Endothelial cell of umbilical vein (primary cell): ENCODE data around the gene AKT2. TPM values are rescaled to one million over a fixed set of nuclear protein-coding genes. Genes with fewer than 3 reads are reported as not detected.

Source experiments
- BruUV-seq: library from RNA; stranded (reverse); fragments of 400-500 nt; replicated peaks from 2 replicates; lab custom pipeline; 2021; lab: Mats Ljungman, UMichigan
- CTCF ChIA-PET: fragments of 300-600, 350-600 bp; sonication (Branson Sonifier 250); formaldehyde crosslinking; loops from one replicate; lab custom pipeline; 2021; ENCODE audit warnings: antibody characterized with exemption, inconsistent platforms; lab: Charles Lee
- POLR2A ChIA-PET: fragments of 300-600, 350-600 bp; sonication (Branson Sonifier 250); formaldehyde crosslinking; loops from one replicate; lab custom pipeline; 2021; ENCODE audit warnings: antibody characterized with exemption, inconsistent platforms; lab: Charles Lee
- DNase-seq: peaks from one replicate; pipeline ENCODE4 v3.0.0-alpha.2; 2011; ENCODE audit warnings: low read depth, low spot score
- FAIRE-seq: peaks from 2 replicates; lab custom pipeline; 2011; peaks lifted over from hg19 to GRCh38; lab: Jason Lieb, UNC
- H2AFZ ChIP-seq: 2 replicates; pipeline ENCODE4 v1.6.0; 2012; ENCODE audit warnings: low read depth, low read length, control low read depth, inconsistent platforms
- H3K27ac ChIP-seq: 2 replicates; pipeline ENCODE4 v1.5.1; 2011; ENCODE audit warnings: low read depth, mild to moderate bottlenecking, control low read depth, low read length, moderate library complexity; ENCODE audit not compliant: insufficient read depth
- H3K27me3 ChIP-seq, 2 experiments: 2 replicates each; pipeline versions ENCODE4 v1.6.0 to v1.6.1; 2011; ENCODE audit warnings: low read length in 2 of 2, mixed read lengths in 1 of 2; ENCODE audit not compliant: control insufficient read depth in 2 of 2, insufficient read depth in 2 of 2
- H3K36me3 ChIP-seq, 2 experiments: 2 replicates in 1 of 2; 3 replicates in 1 of 2; pipeline ENCODE4 v1.5.1; 2011; ENCODE audit warnings: low read length in 2 of 2, mild to moderate bottlenecking in 1 of 2, moderate library complexity in 1 of 2; ENCODE audit not compliant: control insufficient read depth in 2 of 2, insufficient read depth in 2 of 2; ENCODE audit errors: extremely low read depth in 1 of 2
- H3K4me1 ChIP-seq: 3 replicates; pipeline ENCODE4 v1.5.1; 2011; ENCODE audit warnings: mild to moderate bottlenecking, low read length; ENCODE audit not compliant: control insufficient read depth, insufficient read depth; ENCODE audit errors: extremely low read depth
- H3K4me2 ChIP-seq: 2 replicates; pipeline ENCODE4 v1.6.1; 2011; ENCODE audit warnings: low read length, control low read depth, mixed read lengths; ENCODE audit not compliant: insufficient read depth
- H3K4me3 ChIP-seq, 3 experiments: fragments of 200-600 bp in 1 of 3; sonication (generic), shearing (Covaris generic) in 1 of 3; replicated peaks in 1 of 3; 2 replicates each; pipeline ENCODE4 v1.5.1; 2011 to 2016; ENCODE audit warnings: control low read depth in 3 of 3, low read length in 3 of 3, mild to moderate bottlenecking in 2 of 3, inconsistent platforms in 1 of 3, low read depth in 1 of 3, moderate library complexity in 1 of 3; ENCODE audit not compliant: insufficient read depth in 1 of 3
- H3K79me2 ChIP-seq: 2 replicates; pipeline ENCODE4 v1.6.0; 2012; ENCODE audit warnings: low read length, inconsistent platforms; ENCODE audit not compliant: control insufficient read depth, insufficient read depth
- H3K9ac ChIP-seq: replicated peaks from 2 replicates; pipeline ENCODE3; 2011; ENCODE audit warnings: low read length, control low read depth; ENCODE audit not compliant: insufficient read depth; ENCODE audit errors: extremely low read depth
- H3K9me1 ChIP-seq: replicated peaks from 3 replicates; pipeline ENCODE4 v1.6.0; 2011; ENCODE audit warnings: mild to moderate bottlenecking, low read length; ENCODE audit not compliant: control insufficient read depth, insufficient read depth; ENCODE audit errors: extremely low read depth
- H3K9me3 ChIP-seq: replicated peaks from 2 replicates; pipeline ENCODE4 v1.5.1; 2012; ENCODE audit warnings: low read length, inconsistent platforms; ENCODE audit not compliant: control insufficient read depth, insufficient read depth
- H4K20me1 ChIP-seq: replicated peaks from 2 replicates; pipeline ENCODE3; 2011; ENCODE audit warnings: mild to moderate bottlenecking, low read length; ENCODE audit not compliant: control insufficient read depth, insufficient read depth; ENCODE audit errors: extremely low read depth
- EZH2 ChIP-seq: IDR thresholded peaks from 2 replicates; pipeline ENCODE4 v1.6.1; 2012; ENCODE audit warnings: borderline replicate concordance, low read depth, mild to moderate bottlenecking, moderate library complexity, low read length, inconsistent platforms; ENCODE audit not compliant: severe bottlenecking
- FOS ChIP-seq: IDR thresholded peaks from 2 replicates; pipeline ENCODE4 v1.6.1; 2011; ENCODE audit warnings: mild to moderate bottlenecking, low read length, moderate library complexity, borderline replicate concordance; ENCODE audit not compliant: insufficient read depth
- GATA2 ChIP-seq: IDR thresholded peaks from 2 replicates; pipeline ENCODE4 v1.7.0; 2011; ENCODE audit warnings: low read depth, mild to moderate bottlenecking, moderate library complexity, mixed read lengths, low read length; ENCODE audit not compliant: insufficient read length, insufficient read depth
- JUN ChIP-seq: IDR thresholded peaks from 2 replicates; pipeline ENCODE4 v1.6.1; 2011; ENCODE audit warnings: borderline replicate concordance, low read depth; ENCODE audit not compliant: insufficient read length, insufficient read depth
- MYC ChIP-seq: IDR thresholded peaks from one replicate; pipeline ENCODE4 v1.6.1; 2011; ENCODE audit warnings: mild to moderate bottlenecking, low read depth, low read length
- POLR2A ChIP-seq: IDR thresholded peaks from 2 replicates; pipeline ENCODE4 v1.6.1; 2012; ENCODE audit warnings: low read depth, mild to moderate bottlenecking, control low read depth, low read length
- POLR2AphosphoS5 ChIP-seq: IDR thresholded peaks from 2 replicates; pipeline ENCODE4 v1.6.1; 2012; ENCODE audit warnings: low read depth, mild to moderate bottlenecking, control low read depth, low read length, moderate library complexity; ENCODE audit not compliant: insufficient read depth
- dilution Hi-C: fragments of 300-500 bp; cut with MboI; formaldehyde crosslinking; loops from one replicate; pipeline ENCODE4 v1.15.0; 2019; ENCODE audit warnings: low sequenced_read_pairs; ENCODE audit not compliant: extremely low pct_ligation_motif_present
- intact Hi-C: fragments of 100-400 bp; cut with micrococcal nuclease; formaldehyde crosslinking; loops from one replicate; pipeline ENCODE4 v1.10.0; 2022
- polyA plus RNA-seq, 4 experiments: library from polyadenylated mRNA; depleted of rRNA in 3 of 4; stranded (reverse) in 3 of 4; unstranded in 1 of 4; fragments of >200 nt; gene quantifications; 2 replicates each; pipeline versions ENCODE4 v1.2.1 to v1.2.3, GENCODE V29; 2011 to 2012; ENCODE audit warnings: missing spikeins in 1 of 4
- total RNA-seq: library from RNA; stranded (reverse); gene quantifications from 2 replicates; pipeline ENCODE4 v1.2.3, GENCODE V29; 2021
- TF ChIP-seq, protein P1 (sequence below), 2 donors: IDR thresholded peaks; 1 replicate in 1 of 2; 2 replicates in 1 of 2; pipeline ENCODE4 v1.5.1; 2011; ENCODE audit warnings: low read length in 2 of 2, mild to moderate bottlenecking in 2 of 2, moderate library complexity in 2 of 2, control low read depth in 1 of 2, inconsistent platforms in 1 of 2, low read depth in 1 of 2; ENCODE audit not compliant: insufficient read depth in 1 of 2; ENCODE audit errors: extremely low read depth in 1 of 2
- TF ChIP-seq, protein P2 (sequence below): IDR thresholded peaks from 2 replicates; pipeline ENCODE4 v1.6.1; 2011; ENCODE audit not compliant: insufficient read depth, insufficient read length

AKT2 gene
- total and polyA plus RNA-seq, 2 donors (not counting 3 experiments of a cell fraction or from before 2014, with no cell fraction given), result 65.2 to 69.8 TPM

DNA sequence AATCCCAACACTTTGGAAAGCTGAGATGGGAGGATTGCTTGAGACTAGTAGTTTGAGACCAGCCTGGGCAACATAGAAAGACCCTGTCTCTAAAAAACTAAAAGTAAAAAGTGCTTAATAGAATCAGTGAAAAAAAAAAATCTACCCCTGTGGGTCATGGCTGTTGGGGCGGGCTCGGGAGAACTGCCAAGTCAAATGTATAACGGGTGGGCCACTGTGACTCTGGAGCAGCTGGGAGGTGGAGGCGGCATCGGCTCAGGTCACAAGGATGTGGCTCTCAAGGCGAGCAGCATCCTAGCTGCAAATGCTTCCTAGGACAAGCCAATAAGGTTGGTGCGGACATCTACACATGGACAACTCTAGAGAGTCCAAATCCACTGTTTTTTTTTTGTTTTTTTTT is 32.2 kb upstream of the AKT2 start:
- dilution Hi-C loops, result no loop called here
- no peak for DNase-seq

More for the DNA sequence above, 32.2 kb upstream of the AKT2 start:
- Histone ChIP-seq H3K4me1 (peaks cover 3% of the 10 kb centered on the region), H3K4me2 (no peak overlapping the region), H4K20me1 (no peaks in the 10 kb centered on the region), H2AFZ (no peak overlapping the region), H3K9me3 (no peaks in the 10 kb centered on the region), H3K36me3 (peaks cover 6 to 14% of the 10 kb centered on the region in 2 experiments), H3K9me1 (no peaks in the 10 kb centered on the region), H3K27me3 (no peaks in the 10 kb centered on the region), H3K9ac (no peak overlapping the region), H3K4me3 (no peak overlapping the region), H3K27ac (no peak overlapping the region), H3K79me2 (no peaks in the 10 kb centered on the region)
- intact Hi-C loops, result no loop called here
- no peak for FAIRE-seq
- CTCF ChIA-PET, result no interaction called here
- POLR2A ChIA-PET, result no interaction called here
- no peak for TF ChIP-seq FOS
- no peak for TF ChIP-seq EZH2
- TF ChIP-seq POLR2AphosphoS5, result no peak
- TF ChIP-seq MYC, result no peak
- no peak for TF ChIP-seq GATA2
- TF ChIP-seq, protein P1, sequence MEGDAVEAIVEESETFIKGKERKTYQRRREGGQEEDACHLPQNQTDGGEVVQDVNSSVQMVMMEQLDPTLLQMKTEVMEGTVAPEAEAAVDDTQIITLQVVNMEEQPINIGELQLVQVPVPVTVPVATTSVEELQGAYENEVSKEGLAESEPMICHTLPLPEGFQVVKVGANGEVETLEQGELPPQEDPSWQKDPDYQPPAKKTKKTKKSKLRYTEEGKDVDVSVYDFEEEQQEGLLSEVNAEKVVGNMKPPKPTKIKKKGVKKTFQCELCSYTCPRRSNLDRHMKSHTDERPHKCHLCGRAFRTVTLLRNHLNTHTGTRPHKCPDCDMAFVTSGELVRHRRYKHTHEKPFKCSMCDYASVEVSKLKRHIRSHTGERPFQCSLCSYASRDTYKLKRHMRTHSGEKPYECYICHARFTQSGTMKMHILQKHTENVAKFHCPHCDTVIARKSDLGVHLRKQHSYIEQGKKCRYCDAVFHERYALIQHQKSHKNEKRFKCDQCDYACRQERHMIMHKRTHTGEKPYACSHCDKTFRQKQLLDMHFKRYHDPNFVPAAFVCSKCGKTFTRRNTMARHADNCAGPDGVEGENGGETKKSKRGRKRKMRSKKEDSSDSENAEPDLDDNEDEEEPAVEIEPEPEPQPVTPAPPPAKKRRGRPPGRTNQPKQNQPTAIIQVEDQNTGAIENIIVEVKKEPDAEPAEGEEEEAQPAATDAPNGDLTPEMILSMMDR (IDR thresholded peaks at IDR 0.05; ENCODE audit: extremely low read depth in 1 of 2, insufficient read depth in 1 of 2, low read depth in 1 of 2, low read length in 2 of 2), result no peak
- TF ChIP-seq POLR2A, result no peak
- TF ChIP-seq JUN, result no peak
- TF ChIP-seq, protein P2, sequence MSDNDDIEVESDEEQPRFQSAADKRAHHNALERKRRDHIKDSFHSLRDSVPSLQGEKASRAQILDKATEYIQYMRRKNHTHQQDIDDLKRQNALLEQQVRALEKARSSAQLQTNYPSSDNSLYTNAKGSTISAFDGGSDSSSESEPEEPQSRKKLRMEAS, result no peak
- no TSS peak for BruUV-seq
